ENCODE measurements around the gene RNF166. TPM values are rescaled to one million over a fixed set of nuclear protein-coding genes. Genes with fewer than 3 reads are reported as not detected.

The RNF166 gene
- total RNA-seq, 1 donor from 2014 or later = 21.4 TPM

- DNase-seq (ENCODE audit: low spot score in 2 of 2, unreplicated experiment in 2 of 2) = no peak
- H3K4me3 Mint-ChIP-seq = no peak overlapping the region
- no peaks in the 10 kb centered on the region for H3K27me3 Mint-ChIP-seq (ENCODE audit: low read depth)
- H3K4me1 Mint-ChIP-seq = no peaks in the 10 kb centered on the region
- no peaks in the 10 kb centered on the region for H3K9me3 Mint-ChIP-seq
- H3K36me3 Mint-ChIP-seq = no peaks in the 10 kb centered on the region
- no peak for TF ChIP-seq CTCF (IDR thresholded peaks at IDR 0.05; ENCODE audit: unreplicated experiment)
- no peak overlapping the region for H3K27ac Mint-ChIP-seq
These were observed 8.9 kb downstream of the RNF166 start for GRCh38 chr16:88697116-88697830.

- Mint-ChIP-seq H3K4me1 (no peaks in the 10 kb centered on the region), H3K27ac (no peak overlapping the region), H3K36me3 (no peaks in the 10 kb centered on the region), H3K27me3 (ENCODE audit: low read depth) (no peaks in the 10 kb centered on the region), H3K9me3 (no peaks in the 10 kb centered on the region), H3K4me3 (no peak overlapping the region)
- TF ChIP-seq CTCF (IDR thresholded peaks at IDR 0.05; ENCODE audit: unreplicated experiment) = no peak
- DNase-seq (ENCODE audit: low spot score in 2 of 2, unreplicated experiment in 2 of 2) = no peak
These were observed 9.8 kb downstream of the RNF166 start for GRCh38 chr16:88696441-88696840.

- no peak for DNase-seq (ENCODE audit: low spot score in 2 of 2, unreplicated experiment in 2 of 2)
- Mint-ChIP-seq H3K4me3 (no peak overlapping the region), H3K27me3 (ENCODE audit: low read depth) (peaks cover 3% of the 10 kb centered on the region), H3K27ac (no peak overlapping the region), H3K9me3 (no peaks in the 10 kb centered on the region), H3K4me1 (no peaks in the 10 kb centered on the region), H3K36me3 (no peaks in the 10 kb centered on the region)
- TF ChIP-seq CTCF (IDR thresholded peaks at IDR 0.05; ENCODE audit: unreplicated experiment) = no peak
These were observed 10.5 kb downstream of the RNF166 start for GRCh38 chr16:88695753-88696152.

GRCh38 chr16:88695218-88695617 lies 11.0 kb downstream of the RNF166 start:
- TF ChIP-seq CTCF (IDR thresholded peaks at IDR 0.05; ENCODE audit: unreplicated experiment) = no peak
- Mint-ChIP-seq H3K4me1 (no peaks in the 10 kb centered on the region), H3K27ac (no peak overlapping the region), H3K4me3 (no peak overlapping the region), H3K27me3 (ENCODE audit: low read depth) (peaks cover 8% of the 10 kb centered on the region), H3K9me3 (no peaks in the 10 kb centered on the region), H3K36me3 (no peaks in the 10 kb centered on the region)
- no peak for DNase-seq (ENCODE audit: low spot score in 2 of 2, unreplicated experiment in 2 of 2)

GRCh38 chr16:88694221-88695087 lies 11.8 kb downstream of the RNF166 start:
- no peaks in the 10 kb centered on the region for H3K4me1 Mint-ChIP-seq
- TF ChIP-seq CTCF (IDR thresholded peaks at IDR 0.05; ENCODE audit: unreplicated experiment) = no peak
- H3K27ac Mint-ChIP-seq = no peak overlapping the region
- DNase-seq (ENCODE audit: low spot score in 2 of 2, unreplicated experiment in 2 of 2) = no peak
- no peaks in the 10 kb centered on the region for H3K36me3 Mint-ChIP-seq
- H3K27me3 Mint-ChIP-seq (ENCODE audit: low read depth) = peaks cover 13% of the 10 kb centered on the region
- H3K9me3 Mint-ChIP-seq = no peaks in the 10 kb centered on the region
- H3K4me3 Mint-ChIP-seq = no peak overlapping the region

Data from mesothelial cell of epicardium (in vitro differentiated cells).